GM12878 (cell line): ENCODE measurements around the gene SWT1. TPM values are rescaled to one million over a fixed set of nuclear protein-coding genes. Genes with fewer than 3 reads are reported as not detected.

ENCODE experiments used
- ATAC-seq: fragments of 200-7000 bp; cut with Tn5 transposase; 3 replicates; pipeline ENCODE4 v1.9.1; 2020; ENCODE audit warnings: mild to moderate bottlenecking, moderate library complexity
- BruUV-seq: library from RNA; stranded (reverse); fragments of 400-500 nt; replicated peaks from 2 replicates; lab custom pipeline; 2021; lab: Mats Ljungman, UMichigan
- CTCF ChIA-PET: fragments of 300-600 bp; sonication (Branson Sonifier 250); formaldehyde crosslinking; extraction: SDS; loops from one replicate; lab custom pipeline; 2021; ENCODE audit warnings: inconsistent platforms; lab: Yijun Ruan, JAX
- POLR2A ChIA-PET: fragments of 350-600 bp; formaldehyde crosslinking; extraction: SDS; loops from one replicate; lab custom pipeline; 2021; ENCODE audit warnings: inconsistent platforms; lab: Charles Lee
- RAD21 ChIA-PET: fragments of 300-600 bp; sonication (Branson Sonifier 250); formaldehyde crosslinking; loops from one replicate; lab custom pipeline; 2023; ENCODE audit warnings: antibody characterized with exemption; ENCODE audit not compliant: unreplicated experiment; lab: Charles Lee
- SMC1A ChIA-PET: fragments of 300-600 bp; sonication (Branson Sonifier 250); formaldehyde crosslinking; loops from one replicate; lab custom pipeline; 2023; ENCODE audit not compliant: unreplicated experiment, uncharacterized antibody; lab: Charles Lee
- DNase-seq: peaks from one replicate; pipeline ENCODE4 v3.0.0-alpha.2; 2011; ENCODE audit warnings: low read depth, low spot score
- FAIRE-seq: peaks from 3 replicates; lab custom pipeline; 2011; peaks lifted over from hg19 to GRCh38; lab: Jason Lieb, UNC
- H2AFZ ChIP-seq: 2 replicates; pipeline ENCODE4 v1.6.0; 2011; ENCODE audit warnings: low read depth, low read length, control low read depth; ENCODE audit not compliant: control insufficient read depth
- H3K27ac ChIP-seq: 2 replicates; pipeline ENCODE4 v1.5.1; 2011; ENCODE audit warnings: control low read depth; ENCODE audit not compliant: control insufficient read depth, insufficient read depth
- H3K27me3 ChIP-seq, 2 experiments: replicated peaks in 1 of 2; 2 replicates each; pipeline versions ENCODE4 v1.6.0 to v1.6.1; 2011; ENCODE audit warnings: low read length in 1 of 2; ENCODE audit not compliant: control insufficient read depth in 2 of 2, insufficient read depth in 2 of 2
- H3K36me3 ChIP-seq, 2 experiments: 2 replicates each; pipeline ENCODE4 v1.5.1; 2011; ENCODE audit warnings: low read length in 1 of 2; ENCODE audit not compliant: control insufficient read depth in 2 of 2, insufficient read depth in 2 of 2
- H3K4me1 ChIP-seq: 2 replicates; pipeline ENCODE4 v1.6.1; 2011; ENCODE audit warnings: mild to moderate bottlenecking, low read length, moderate library complexity, mixed read lengths; ENCODE audit not compliant: control insufficient read depth, insufficient read depth
- H3K4me2 ChIP-seq: 2 replicates; pipeline ENCODE4 v1.6.0; 2011; ENCODE audit warnings: control low read depth; ENCODE audit not compliant: control insufficient read depth, insufficient read depth
- H3K4me3 ChIP-seq: fragments of 200-600 bp; sonication (generic); 2 replicates; pipeline ENCODE4 v1.5.1; 2016
- H3K79me2 ChIP-seq: 2 replicates; pipeline ENCODE4 v1.6.0; 2011; ENCODE audit warnings: low read length; ENCODE audit not compliant: control insufficient read depth, insufficient read depth
- H3K9ac ChIP-seq: 2 replicates; pipeline ENCODE4 v1.8.0; 2011; ENCODE audit warnings: low read length, control low read depth, mixed read lengths; ENCODE audit not compliant: control insufficient read depth, insufficient read depth
- H3K9me3 ChIP-seq: replicated peaks from 3 replicates; pipeline ENCODE4 v1.5.1; 2011; ENCODE audit warnings: mild to moderate bottlenecking, low read length; ENCODE audit not compliant: control insufficient read depth, insufficient read depth
- H4K20me1 ChIP-seq: 2 replicates; pipeline ENCODE4 v1.6.0; 2011; ENCODE audit not compliant: control insufficient read depth, insufficient read depth
- HCFC1 ChIP-seq: fragments of 150-350 bp; IDR thresholded peaks from 2 replicates; pipeline ENCODE4 v1.6.1; 2014; ENCODE audit warnings: low read length
- MEF2A ChIP-seq: IDR thresholded peaks from 2 replicates; pipeline ENCODE4 v1.6.1; 2011; ENCODE audit warnings: low read depth, mild to moderate bottlenecking, low read length, moderate library complexity; ENCODE audit not compliant: insufficient read depth
- NR2C1 ChIP-seq: fragments of 450-650 bp; IDR thresholded peaks from 2 replicates; pipeline ENCODE4 v1.6.1; 2017; ENCODE audit warnings: antibody characterized with exemption, mild to moderate bottlenecking, moderate library complexity
- RELA ChIP-seq: fragments of 450-650 bp; IDR thresholded peaks from 2 replicates; pipeline ENCODE4 v1.8.0; 2014; ENCODE audit warnings: borderline replicate concordance; ENCODE audit not compliant: partially characterized antibody
- SP1 ChIP-seq: IDR thresholded peaks from one replicate; pipeline ENCODE4 v1.6.1; 2011; ENCODE audit warnings: low read depth, low read length
- WRNIP1 ChIP-seq: IDR thresholded peaks from 2 replicates; pipeline ENCODE4 v1.6.1; 2011; ENCODE audit warnings: low read depth, low read length, improper control_type of control experiment, borderline replicate concordance
- WGBS: methylation state at CpG from one replicate; pipeline ENCODE4 v1.1.6; 2016; ENCODE audit warnings: low lambda C conversion rate; ENCODE audit not compliant: insufficient replicate concordance, insufficient coverage; ENCODE audit errors: missing lambda C conversion rate; 5-methylcytosine and 5-hydroxymethylcytosine counted together
- in situ Hi-C: fragments of 300-500 bp; cut with MboI; formaldehyde crosslinking; loops from 9 replicates; pipeline ENCODE4 v1.14.3; 2018; ENCODE audit warnings: mixed read lengths
- intact Hi-C: fragments of 100-400 bp; cut with micrococcal nuclease; formaldehyde crosslinking; loops from one replicate; pipeline ENCODE4 v1.14.2; 2022; ENCODE audit not compliant: unreplicated experiment
- polyA plus RNA-seq, 11 experiments: library from polyadenylated mRNA; depleted of rRNA in 4 of 11; unstranded in 6 of 11; stranded (reverse) in 5 of 11; fragments of >200 nt; fragmentation: Nextera tagmentation in 4 of 11; fragmentation: Illumina TruSeq in 1 of 11; extraction: Ambion mirVana in 4 of 11; extraction: Trizol in 1 of 11; gene quantifications; 1 replicate in 1 of 11; 2 replicates in 10 of 11; pipeline versions ENCODE4 v1.2.1 to v1.2.3, GENCODE V29; 2011 to 2016; ENCODE audit warnings: inconsistent platforms in 2 of 11, missing spikeins in 2 of 11, low read depth in 1 of 11
- total RNA-seq, 4 experiments: library from RNA; depleted of rRNA in 3 of 4; stranded (reverse); fragments of >200 nt in 3 of 4; fragmentation: Illumina TruSeq in 1 of 4; extraction: Trizol in 1 of 4; gene quantifications; 2 replicates each; pipeline versions ENCODE4 v1.2.1 to v1.2.3, GENCODE V29; 2013 to 2021
- TF ChIP-seq, protein P1 (sequence below): fragments of 450-650 bp; IDR thresholded peaks from 2 replicates; pipeline ENCODE4 v1.6.1; 2017; ENCODE audit warnings: antibody characterized with exemption, mild to moderate bottlenecking, moderate library complexity

The SWT1 gene
- total and polyA plus RNA-seq, 10 of the 15 experiments (the other 5 are each of a cell fraction or from before 2014, with no cell fraction given) = 1.0 to 4.2 (median 2.6) TPM

GRCh38 chr1:185284533-185285276 lies 127.7 kb downstream of the SWT1 start:
- CTCF ChIA-PET = interaction anchor here (1.4 kb wide), 1 partner anchor 396 kb away, joined by 3 read pairs; no protein-coding TSS in a partner anchor
- no peaks in the 10 kb centered on the region for H4K20me1 ChIP-seq
- no peaks in the 10 kb centered on the region for H3K9me3 ChIP-seq
- ATAC-seq = no peak
- H3K4me3 ChIP-seq = no peak overlapping the region
- no peak overlapping the region for H2AFZ ChIP-seq
- BruUV-seq = no TSS peak
- SMC1A ChIA-PET = no interaction called here
- FAIRE-seq = no peak
- H3K27me3 ChIP-seq = no peaks in the 10 kb centered on the region
- H3K79me2 ChIP-seq = no peaks in the 10 kb centered on the region
- no peak overlapping the region for H3K4me2 ChIP-seq
- intact Hi-C loops = no loop called here
- TF ChIP-seq WRNIP1 (no peak), NR2C1 (no peak), MEF2A (no peak), HCFC1 (no peak), RELA (no peak), SP1 (no peak)
- TF ChIP-seq, protein P1, sequence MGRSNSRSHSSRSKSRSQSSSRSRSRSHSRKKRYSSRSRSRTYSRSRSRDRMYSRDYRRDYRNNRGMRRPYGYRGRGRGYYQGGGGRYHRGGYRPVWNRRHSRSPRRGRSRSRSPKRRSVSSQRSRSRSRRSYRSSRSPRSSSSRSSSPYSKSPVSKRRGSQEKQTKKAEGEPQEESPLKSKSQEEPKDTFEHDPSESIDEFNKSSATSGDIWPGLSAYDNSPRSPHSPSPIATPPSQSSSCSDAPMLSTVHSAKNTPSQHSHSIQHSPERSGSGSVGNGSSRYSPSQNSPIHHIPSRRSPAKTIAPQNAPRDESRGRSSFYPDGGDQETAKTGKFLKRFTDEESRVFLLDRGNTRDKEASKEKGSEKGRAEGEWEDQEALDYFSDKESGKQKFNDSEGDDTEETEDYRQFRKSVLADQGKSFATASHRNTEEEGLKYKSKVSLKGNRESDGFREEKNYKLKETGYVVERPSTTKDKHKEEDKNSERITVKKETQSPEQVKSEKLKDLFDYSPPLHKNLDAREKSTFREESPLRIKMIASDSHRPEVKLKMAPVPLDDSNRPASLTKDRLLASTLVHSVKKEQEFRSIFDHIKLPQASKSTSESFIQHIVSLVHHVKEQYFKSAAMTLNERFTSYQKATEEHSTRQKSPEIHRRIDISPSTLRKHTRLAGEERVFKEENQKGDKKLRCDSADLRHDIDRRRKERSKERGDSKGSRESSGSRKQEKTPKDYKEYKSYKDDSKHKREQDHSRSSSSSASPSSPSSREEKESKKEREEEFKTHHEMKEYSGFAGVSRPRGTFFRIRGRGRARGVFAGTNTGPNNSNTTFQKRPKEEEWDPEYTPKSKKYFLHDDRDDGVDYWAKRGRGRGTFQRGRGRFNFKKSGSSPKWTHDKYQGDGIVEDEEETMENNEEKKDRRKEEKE = no peak
- 50% methylated on average over 2 of the region's 2 CpGs for WGBS
- POLR2A ChIA-PET = interaction anchor here (0.7 kb wide), 1 partner anchor 91 kb away, joined by 3 read pairs; no protein-coding TSS in a partner anchor
- no peak for DNase-seq
- H3K36me3 ChIP-seq = no peaks in the 10 kb centered on the region
- no peak overlapping the region for H3K27ac ChIP-seq
- H3K9ac ChIP-seq = no peak overlapping the region
- no peaks in the 10 kb centered on the region for H3K4me1 ChIP-seq
- in situ Hi-C loops = no loop called here
- RAD21 ChIA-PET = no interaction called here
